ENCODE measurements around the gene PITPNB.

The PITPNB gene

DNA sequence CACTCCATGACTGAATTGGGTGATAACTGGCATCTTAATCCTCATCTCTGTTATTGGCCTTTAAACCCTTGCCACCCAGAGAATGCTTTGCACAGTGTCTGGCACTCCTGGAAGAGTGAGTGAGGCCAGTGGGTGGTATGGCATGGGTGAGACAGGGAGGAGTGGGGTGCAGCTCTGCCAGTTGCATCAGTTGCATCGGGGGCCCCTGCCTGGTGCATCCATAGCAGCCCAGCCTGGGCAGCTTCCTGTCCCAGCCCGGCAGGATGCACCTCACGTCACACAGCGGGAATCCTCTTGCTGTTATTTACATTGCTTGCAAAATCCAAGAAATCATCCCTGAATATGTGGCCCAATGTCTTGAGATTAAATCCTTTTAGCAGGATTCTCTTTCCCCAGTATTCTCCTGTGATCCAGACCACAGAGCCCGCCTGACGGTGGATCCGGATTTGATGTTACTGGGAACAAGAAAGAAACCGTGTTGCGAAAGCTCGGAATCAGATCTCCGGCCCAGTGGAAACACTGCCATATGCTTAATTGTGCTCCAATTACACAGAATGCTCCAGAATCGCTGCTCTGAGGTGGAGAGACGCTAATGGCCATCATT, 79.9 kb downstream of the PITPNB start:
- H3K4me3 ChIP-seq (ENCODE audit: control insufficient read depth, low read depth, low read length): no peak overlapping the region
- TF ChIP-seq, protein P1, sequence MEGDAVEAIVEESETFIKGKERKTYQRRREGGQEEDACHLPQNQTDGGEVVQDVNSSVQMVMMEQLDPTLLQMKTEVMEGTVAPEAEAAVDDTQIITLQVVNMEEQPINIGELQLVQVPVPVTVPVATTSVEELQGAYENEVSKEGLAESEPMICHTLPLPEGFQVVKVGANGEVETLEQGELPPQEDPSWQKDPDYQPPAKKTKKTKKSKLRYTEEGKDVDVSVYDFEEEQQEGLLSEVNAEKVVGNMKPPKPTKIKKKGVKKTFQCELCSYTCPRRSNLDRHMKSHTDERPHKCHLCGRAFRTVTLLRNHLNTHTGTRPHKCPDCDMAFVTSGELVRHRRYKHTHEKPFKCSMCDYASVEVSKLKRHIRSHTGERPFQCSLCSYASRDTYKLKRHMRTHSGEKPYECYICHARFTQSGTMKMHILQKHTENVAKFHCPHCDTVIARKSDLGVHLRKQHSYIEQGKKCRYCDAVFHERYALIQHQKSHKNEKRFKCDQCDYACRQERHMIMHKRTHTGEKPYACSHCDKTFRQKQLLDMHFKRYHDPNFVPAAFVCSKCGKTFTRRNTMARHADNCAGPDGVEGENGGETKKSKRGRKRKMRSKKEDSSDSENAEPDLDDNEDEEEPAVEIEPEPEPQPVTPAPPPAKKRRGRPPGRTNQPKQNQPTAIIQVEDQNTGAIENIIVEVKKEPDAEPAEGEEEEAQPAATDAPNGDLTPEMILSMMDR (conservative IDR thresholded peaks at IDR 0.05; ENCODE audit: control insufficient read depth, insufficient read depth, low read depth, low read length): no peak
- peak; percentile 81 for DNase-seq (ENCODE audit: low read depth)

DNA sequence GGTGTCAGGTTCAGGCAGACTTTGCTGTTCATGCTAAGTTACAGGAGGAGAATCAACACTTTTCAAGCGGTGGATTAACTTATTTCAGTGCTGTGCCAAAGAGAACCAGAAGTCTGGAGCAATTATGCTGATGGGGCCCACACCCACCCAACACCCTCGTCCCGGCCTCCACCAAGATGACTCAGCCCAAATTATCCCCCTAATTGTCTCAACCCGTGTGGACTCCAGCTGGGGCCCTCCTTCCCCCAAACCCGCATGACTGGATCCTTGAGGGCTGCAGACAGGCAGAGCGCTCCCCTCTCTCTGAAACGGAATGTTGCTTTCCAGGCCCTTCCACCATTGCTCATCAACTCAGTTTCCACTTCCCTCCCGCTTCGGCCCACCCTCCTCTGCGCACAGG, 82.9 kb downstream of the PITPNB start:
- no peak overlapping the region for H3K4me3 ChIP-seq (ENCODE audit: control insufficient read depth, low read depth, low read length)
- DNase-seq (ENCODE audit: low read depth): peak; percentile 37
- TF ChIP-seq, protein P1 (conservative IDR thresholded peaks at IDR 0.05; ENCODE audit: control insufficient read depth, insufficient read depth, low read depth, low read length): no peak

DNA sequence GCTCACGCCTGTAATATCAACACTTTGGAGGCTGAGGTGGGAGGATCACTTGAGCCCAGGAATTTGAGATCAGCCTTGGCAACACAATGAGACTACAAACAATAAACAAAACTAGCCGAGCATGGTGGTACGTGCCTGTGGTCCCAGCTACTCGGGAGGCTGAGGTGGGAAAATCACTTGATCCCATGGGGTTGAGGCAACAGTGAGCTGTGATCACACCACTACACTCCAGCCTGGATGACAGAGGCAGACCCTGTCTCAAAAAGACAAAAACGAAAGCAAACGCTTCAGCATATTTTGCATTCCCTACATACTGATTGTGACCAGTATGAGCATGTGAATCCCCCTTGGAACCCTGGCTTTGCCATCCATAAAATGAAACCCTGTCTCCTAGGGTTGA, 83.6 kb downstream of the PITPNB start:
- TF ChIP-seq, protein P1 (conservative IDR thresholded peaks at IDR 0.05; ENCODE audit: control insufficient read depth, insufficient read depth, low read depth, low read length): no peak
- H3K4me3 ChIP-seq (ENCODE audit: control insufficient read depth, low read depth, low read length): no peak overlapping the region
- no peak for DNase-seq (ENCODE audit: low read depth)

DNA sequence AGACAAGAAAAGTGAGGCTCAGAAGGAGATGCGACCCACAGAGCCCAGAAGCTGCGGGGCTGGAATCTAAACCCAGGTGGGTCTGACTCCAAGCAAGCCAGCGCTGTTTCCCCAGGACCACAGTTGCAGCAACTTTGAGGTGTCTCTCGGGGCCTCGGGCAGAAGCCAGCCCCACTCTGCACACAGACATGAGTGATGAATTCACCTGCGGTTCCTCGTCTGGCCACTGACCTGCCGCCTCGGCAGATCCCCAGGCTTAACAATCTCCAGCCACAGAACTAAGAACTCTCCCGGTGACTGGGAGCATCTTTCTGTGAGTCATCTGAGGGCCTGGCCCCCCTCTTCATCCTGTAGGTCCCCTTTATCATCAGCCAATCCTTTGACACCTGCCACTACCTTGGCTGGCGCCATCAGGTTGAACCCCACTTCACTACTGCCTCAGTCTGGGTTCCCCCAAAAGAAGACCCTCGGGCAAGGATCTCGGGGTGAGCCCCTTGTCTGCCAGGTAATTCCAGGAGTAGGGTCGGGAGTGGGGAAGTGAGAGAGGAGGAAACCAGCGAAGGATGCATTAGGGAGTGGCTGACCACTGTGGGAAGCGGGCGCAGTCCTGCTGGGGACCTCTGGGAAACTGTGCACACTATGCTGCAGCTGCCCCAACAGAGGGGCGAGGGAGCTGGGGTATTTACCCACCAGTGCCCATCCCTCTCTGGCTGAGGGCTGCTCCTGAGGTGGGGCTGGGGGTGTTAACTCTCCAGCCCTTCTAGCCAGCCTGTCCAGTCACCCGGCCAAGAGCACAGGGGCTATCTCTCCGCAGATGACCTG, 84.5 kb downstream of the PITPNB start:
- TF ChIP-seq, protein P1 (conservative IDR thresholded peaks at IDR 0.05; ENCODE audit: control insufficient read depth, insufficient read depth, low read depth, low read length): no peak
- DNase-seq (ENCODE audit: low read depth): no peak
- no peak overlapping the region for H3K4me3 ChIP-seq (ENCODE audit: control insufficient read depth, low read depth, low read length)

DNA sequence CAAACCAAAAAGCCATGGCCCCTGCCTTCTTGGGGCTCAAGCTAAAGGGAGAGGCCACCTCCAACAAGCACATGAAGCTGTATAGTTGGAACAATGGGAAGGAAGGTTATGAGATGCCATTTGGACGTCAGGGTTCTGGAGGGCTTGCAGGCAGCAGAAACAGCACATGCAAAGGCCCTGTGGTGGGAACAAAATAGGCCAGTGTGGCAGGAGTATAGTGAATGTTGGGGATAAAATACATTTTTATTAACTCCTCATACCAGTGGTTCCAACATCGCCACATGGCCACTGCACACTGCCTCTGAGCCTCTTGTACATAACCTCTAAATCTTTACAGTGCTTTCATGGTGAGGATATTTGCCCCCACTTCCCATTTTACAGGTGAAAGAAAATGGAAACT, 85.3 kb downstream of the PITPNB start:
- H3K4me3 ChIP-seq (ENCODE audit: control insufficient read depth, low read depth, low read length): no peak overlapping the region
- TF ChIP-seq, protein P1 (conservative IDR thresholded peaks at IDR 0.05; ENCODE audit: control insufficient read depth, insufficient read depth, low read depth, low read length): no peak
- DNase-seq (ENCODE audit: low read depth): no peak

DNA sequence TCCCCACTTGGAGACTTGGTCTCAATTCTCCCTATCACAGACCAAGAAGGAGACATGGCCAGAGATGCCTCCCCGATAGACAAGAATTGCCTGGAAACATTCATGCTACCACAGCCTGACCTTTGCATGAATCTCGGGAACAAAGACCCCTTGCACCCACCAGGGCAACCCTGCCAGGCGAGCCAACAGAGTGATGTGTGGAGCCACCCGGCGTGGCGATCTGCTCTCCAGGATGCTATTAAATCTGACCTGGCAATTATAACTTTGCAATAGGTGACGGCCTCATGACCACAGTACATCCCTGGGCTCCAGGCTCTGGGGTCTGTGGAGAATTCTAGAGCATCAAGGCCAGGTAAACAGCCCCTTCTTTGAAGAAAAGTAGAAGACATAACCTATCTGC, 86.5 kb downstream of the PITPNB start:
- no peak for DNase-seq (ENCODE audit: low read depth)
- TF ChIP-seq, protein P1 (conservative IDR thresholded peaks at IDR 0.05; ENCODE audit: control insufficient read depth, insufficient read depth, low read depth, low read length): no peak

More for the DNA sequence above, 86.5 kb downstream of the PITPNB start:
- H3K4me3 ChIP-seq (ENCODE audit: control insufficient read depth, low read depth, low read length): no peak overlapping the region

All from fibroblast of mammary gland (primary cell).